Activated B cell treated with CpG ODN at 0.5 μM for 24 hours (primary cell): ENCODE results near the gene TCIRG1. TPM values are rescaled to one million over a fixed set of nuclear protein-coding genes. Genes with fewer than 3 reads are reported as not detected.
"Not testable (repeated sequence)": the region's sequence is repeated elsewhere in the genome, so short reads cannot be mapped to it uniquely, and the experiment has no call there.

Experiments
- ATAC-seq: fragments of 200-7000 bp; cut with Tn5 transposase; one replicate; pipeline ENCODE4 v1.10.0; 2021; ENCODE audit warnings: low read depth, mild to moderate bottlenecking, moderate library complexity
- CTCF ChIA-PET: fragments of 350-600 bp; sonication (Branson Sonifier 250); formaldehyde crosslinking; loops from one replicate; lab custom pipeline; 2021; ENCODE audit warnings: antibody characterized with exemption; lab: Charles Lee
- POLR2A ChIA-PET: fragments of 350-600 bp; sonication (Branson Sonifier 250); formaldehyde crosslinking; loops from one replicate; lab custom pipeline; 2021; ENCODE audit warnings: antibody characterized with exemption; lab: Charles Lee
- DNase-seq: peaks from one replicate; pipeline ENCODE4 v3.0.0; 2022
- H3K27ac Mint-ChIP-seq: one replicate; pipeline ENCODE4 v1.8.0; 2020; ENCODE audit warnings: mixed read lengths
- H3K27me3 Mint-ChIP-seq: one replicate; pipeline ENCODE4 v1.8.0; 2021; ENCODE audit warnings: mixed read lengths
- H3K36me3 Mint-ChIP-seq: one replicate; pipeline ENCODE4 v1.8.0; 2021; ENCODE audit warnings: low read depth, mixed read lengths
- H3K4me1 Mint-ChIP-seq: one replicate; pipeline ENCODE4 v1.8.0; 2021; ENCODE audit warnings: mixed read lengths
- H3K4me3 Mint-ChIP-seq: one replicate; pipeline ENCODE4 v1.8.0; 2020; ENCODE audit warnings: mild to moderate bottlenecking, mixed read lengths
- H3K9me3 Mint-ChIP-seq: one replicate; pipeline ENCODE4 v1.8.0; 2020; ENCODE audit warnings: mixed read lengths
- intact Hi-C: fragments of 100-400 bp; cut with micrococcal nuclease; formaldehyde crosslinking; loops from one replicate; pipeline ENCODE4 v1.15.1; 2024
- total RNA-seq: library from RNA; stranded (reverse); gene quantifications from 2 replicates; pipeline ENCODE4 v1.2.3, GENCODE V29; 2022
- TF ChIP-seq, protein P1 (sequence below): fragments of 200-600 bp; IDR thresholded peaks from one replicate; pipeline ENCODE4 v1.8.0; 2022; ENCODE audit warnings: antibody characterized with exemption, mild to moderate bottlenecking

Gene TCIRG1
- total RNA-seq, 1 donor from 2014 or later, result 227 TPM

DNA sequence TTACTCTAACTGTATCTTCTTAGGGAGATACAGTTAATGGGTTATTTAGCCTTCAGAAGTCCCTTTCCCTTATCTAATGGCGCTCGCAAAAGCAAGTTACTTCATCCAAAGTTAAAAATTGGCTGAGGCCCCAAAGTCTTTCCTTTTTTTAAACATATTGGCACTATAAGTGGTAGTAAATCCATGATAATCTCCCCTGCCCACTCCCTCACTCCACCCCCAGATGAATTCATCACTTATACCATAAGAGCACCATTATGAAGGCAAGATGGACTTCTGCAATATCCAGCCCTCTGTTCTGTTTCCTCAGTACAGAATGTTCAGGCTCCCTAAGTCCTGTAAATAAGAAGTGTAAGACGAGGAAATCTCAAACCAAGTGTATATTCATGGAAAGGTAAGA is 44.7 kb downstream of the TCIRG1 start:
- TF ChIP-seq, protein P1, sequence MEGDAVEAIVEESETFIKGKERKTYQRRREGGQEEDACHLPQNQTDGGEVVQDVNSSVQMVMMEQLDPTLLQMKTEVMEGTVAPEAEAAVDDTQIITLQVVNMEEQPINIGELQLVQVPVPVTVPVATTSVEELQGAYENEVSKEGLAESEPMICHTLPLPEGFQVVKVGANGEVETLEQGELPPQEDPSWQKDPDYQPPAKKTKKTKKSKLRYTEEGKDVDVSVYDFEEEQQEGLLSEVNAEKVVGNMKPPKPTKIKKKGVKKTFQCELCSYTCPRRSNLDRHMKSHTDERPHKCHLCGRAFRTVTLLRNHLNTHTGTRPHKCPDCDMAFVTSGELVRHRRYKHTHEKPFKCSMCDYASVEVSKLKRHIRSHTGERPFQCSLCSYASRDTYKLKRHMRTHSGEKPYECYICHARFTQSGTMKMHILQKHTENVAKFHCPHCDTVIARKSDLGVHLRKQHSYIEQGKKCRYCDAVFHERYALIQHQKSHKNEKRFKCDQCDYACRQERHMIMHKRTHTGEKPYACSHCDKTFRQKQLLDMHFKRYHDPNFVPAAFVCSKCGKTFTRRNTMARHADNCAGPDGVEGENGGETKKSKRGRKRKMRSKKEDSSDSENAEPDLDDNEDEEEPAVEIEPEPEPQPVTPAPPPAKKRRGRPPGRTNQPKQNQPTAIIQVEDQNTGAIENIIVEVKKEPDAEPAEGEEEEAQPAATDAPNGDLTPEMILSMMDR, result no peak
- H3K4me1 Mint-ChIP-seq, result peaks cover under 1% of the 10 kb centered on the region
- intact Hi-C loops, result no loop called here
- H3K9me3 Mint-ChIP-seq, result no peaks in the 10 kb centered on the region
- ChIA-PET POLR2A (interaction anchor here (1.1 kb wide), 1 partner anchor 103 kb away, joined by 3 read pairs; no protein-coding TSS in a partner anchor), CTCF (no interaction called here)
- no peaks in the 10 kb centered on the region for H3K27me3 Mint-ChIP-seq
- no peak overlapping the region for H3K4me3 Mint-ChIP-seq
- no peak overlapping the region for H3K27ac Mint-ChIP-seq
- peaks cover 6% of the 10 kb centered on the region for H3K36me3 Mint-ChIP-seq
- DNase-seq (no peak), ATAC-seq (no peak)

- Mint-ChIP-seq H3K9me3 (no peaks in the 10 kb centered on the region), H3K36me3 (no peaks in the 10 kb centered on the region), H3K4me3 (no peak overlapping the region), H3K27me3 (no peaks in the 10 kb centered on the region), H3K4me1 (peaks cover 12% of the 10 kb centered on the region), H3K27ac (no peak overlapping the region)
- no peak for ATAC-seq
- DNase-seq, result no peak
- TF ChIP-seq, protein P1, result no peak
- ChIA-PET CTCF (no interaction called here), POLR2A (no interaction called here)
- intact Hi-C loops, result no loop called here
Observed at GRCh38 chr11:68089679-68090078, 50.9 kb downstream of the TCIRG1 start.

- ChIA-PET POLR2A (no interaction called here), CTCF (no interaction called here)
- TF ChIP-seq, protein P1, result no peak
- intact Hi-C loops, result no loop called here
- no peaks in the 10 kb centered on the region for H3K9me3 Mint-ChIP-seq
- H3K27ac Mint-ChIP-seq, result peak overlapping the region; percentile 64
- peak overlapping the region; percentile 58 for H3K4me3 Mint-ChIP-seq
- DNase-seq (no peak), ATAC-seq (no peak)
- no peaks in the 10 kb centered on the region for H3K36me3 Mint-ChIP-seq
- no peaks in the 10 kb centered on the region for H3K27me3 Mint-ChIP-seq
- peaks cover 12% of the 10 kb centered on the region for H3K4me1 Mint-ChIP-seq
Observed at GRCh38 chr11:68090287-68090686, 51.5 kb downstream of the TCIRG1 start.

DNA sequence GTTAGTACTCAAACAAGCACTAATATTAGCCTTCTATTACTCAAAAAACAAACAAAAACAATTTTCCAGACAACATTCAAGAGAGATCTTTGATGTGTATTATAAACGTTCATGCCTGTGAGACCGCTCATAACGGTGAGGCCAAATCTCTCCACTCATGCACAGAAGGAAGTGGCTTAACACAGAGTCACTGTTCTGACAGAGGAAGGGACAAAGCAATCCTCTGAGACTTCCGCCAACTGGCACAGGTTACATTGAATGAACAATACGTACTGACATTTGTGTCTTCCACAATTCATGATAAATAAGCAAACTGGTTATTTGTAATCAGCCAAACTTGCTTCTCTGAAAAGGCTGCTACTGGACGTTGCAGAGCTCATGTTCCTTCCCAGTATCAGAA is 51.9 kb downstream of the TCIRG1 start:
- peak overlapping the region; percentile 64 for H3K27ac Mint-ChIP-seq

DNA sequence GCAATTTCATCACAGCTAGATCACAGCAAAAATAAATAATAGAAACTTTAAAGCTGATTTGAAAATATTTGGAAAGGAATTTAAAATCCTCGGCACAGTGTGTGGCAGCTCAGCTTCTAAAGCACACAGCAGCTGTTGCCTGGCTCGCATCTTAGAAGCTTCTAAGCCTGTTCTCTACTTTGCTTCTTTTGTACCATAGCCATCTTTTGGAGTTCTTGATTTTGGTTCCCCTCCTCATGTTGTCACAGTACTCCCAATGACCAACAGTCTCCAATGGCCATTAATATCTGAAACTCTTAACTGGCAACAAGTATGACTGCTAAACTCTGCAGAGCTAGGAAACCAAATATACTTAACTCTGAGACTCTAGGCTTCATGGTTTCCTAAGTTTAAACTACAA is 53.6 kb downstream of the TCIRG1 start:
- Mint-ChIP-seq H3K36me3 (no peaks in the 10 kb centered on the region), H3K27me3 (no peaks in the 10 kb centered on the region), H3K9me3 (no peaks in the 10 kb centered on the region), H3K4me1 (peaks cover 12% of the 10 kb centered on the region), H3K4me3 (no peak overlapping the region), H3K27ac (no peak overlapping the region)
- TF ChIP-seq, protein P1, result no peak
- intact Hi-C loops, result no loop called here
- DNase-seq, result no peak
- ATAC-seq, result no peak
- POLR2A ChIA-PET, result no interaction called here
- CTCF ChIA-PET, result no interaction called here

More for the DNA sequence above, 51.9 kb downstream of the TCIRG1 start:
- ChIA-PET POLR2A (no interaction called here), CTCF (no interaction called here)
- H3K36me3 Mint-ChIP-seq, result no peaks in the 10 kb centered on the region
- intact Hi-C loops, result no loop called here
- H3K27me3 Mint-ChIP-seq, result no peaks in the 10 kb centered on the region
- peaks cover 12% of the 10 kb centered on the region for H3K4me1 Mint-ChIP-seq
- no peak for DNase-seq
- peak; percentile 81 for ATAC-seq
- peak overlapping the region; percentile 58 for H3K4me3 Mint-ChIP-seq
- no peaks in the 10 kb centered on the region for H3K9me3 Mint-ChIP-seq
- TF ChIP-seq, protein P1, result no peak

GRCh38 chr11:68092946-68093345 is 54.1 kb downstream of the TCIRG1 start:
- H3K27me3 Mint-ChIP-seq, intact Hi-C loops, CTCF ChIA-PET, H3K27ac Mint-ChIP-seq, POLR2A ChIA-PET, H3K36me3 Mint-ChIP-seq, DNase-seq, H3K4me3 Mint-ChIP-seq, ATAC-seq, H3K9me3 Mint-ChIP-seq: not testable (repeated sequence)
- peaks cover 12% of the 10 kb centered on the region for H3K4me1 Mint-ChIP-seq
